ENCODE measurements around the gene SLC6A8. TPM values are rescaled to one million over a fixed set of nuclear protein-coding genes. Genes with fewer than 3 reads are reported as not detected.

The SLC6A8 gene
- total RNA-seq, 4 donors from 2014 or later, result 26.5 to 43.5 (median 34.5) TPM

- WGBS, 2 donors, result 80 to 90% methylated on average over 2 of the region's 2 CpGs
- intact Hi-C loops (cut with DNase I; ENCODE audit: low total_unique reads), result no loop called here
- no peak overlapping the region for H3K4me3 ChIP-seq (ENCODE audit: low read depth, poor library complexity, severe bottlenecking)
- no peak for DNase-seq (ENCODE audit: low spot score in 2 of 2)
- TF ChIP-seq POLR2A (IDR thresholded peaks at IDR 0.05), result no peak
- TF ChIP-seq CTCF (IDR thresholded peaks at IDR 0.05), result no peak
These were observed 47.1 kb downstream of the SLC6A8 start for GRCh38 chrX:153734871-153735270.

DNA sequence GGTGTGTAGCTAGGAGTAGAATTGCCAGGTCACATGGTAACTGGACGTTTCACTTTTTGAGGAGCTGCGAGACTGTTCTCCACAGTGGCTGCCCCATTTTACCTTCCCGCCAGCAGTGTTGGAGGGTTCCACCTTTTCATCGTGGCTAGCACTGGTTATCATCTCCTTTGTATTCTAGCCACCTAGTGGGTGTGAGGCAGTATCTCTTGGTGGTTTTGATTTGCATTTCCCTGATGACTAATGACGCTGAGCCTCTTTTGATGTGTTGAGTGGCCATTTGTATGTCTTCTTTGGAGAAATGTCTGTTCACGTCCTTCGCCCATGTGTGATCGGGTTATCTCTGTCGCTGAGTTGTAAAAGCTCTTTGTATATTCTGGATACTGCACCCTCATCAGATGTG, 47.5 kb downstream of the SLC6A8 start:
- DNase-seq (ENCODE audit: low spot score in 2 of 2), result no peak
- TF ChIP-seq CTCF (IDR thresholded peaks at IDR 0.05) (no peak), POLR2A (IDR thresholded peaks at IDR 0.05) (no peak)
- intact Hi-C loops (cut with DNase I; ENCODE audit: low total_unique reads), result no loop called here
- no peak overlapping the region for H3K4me3 ChIP-seq (ENCODE audit: low read depth, poor library complexity, severe bottlenecking)
- WGBS, 2 donors, result 83 to 90% methylated on average over 9 of the region's 9 CpGs

DNA sequence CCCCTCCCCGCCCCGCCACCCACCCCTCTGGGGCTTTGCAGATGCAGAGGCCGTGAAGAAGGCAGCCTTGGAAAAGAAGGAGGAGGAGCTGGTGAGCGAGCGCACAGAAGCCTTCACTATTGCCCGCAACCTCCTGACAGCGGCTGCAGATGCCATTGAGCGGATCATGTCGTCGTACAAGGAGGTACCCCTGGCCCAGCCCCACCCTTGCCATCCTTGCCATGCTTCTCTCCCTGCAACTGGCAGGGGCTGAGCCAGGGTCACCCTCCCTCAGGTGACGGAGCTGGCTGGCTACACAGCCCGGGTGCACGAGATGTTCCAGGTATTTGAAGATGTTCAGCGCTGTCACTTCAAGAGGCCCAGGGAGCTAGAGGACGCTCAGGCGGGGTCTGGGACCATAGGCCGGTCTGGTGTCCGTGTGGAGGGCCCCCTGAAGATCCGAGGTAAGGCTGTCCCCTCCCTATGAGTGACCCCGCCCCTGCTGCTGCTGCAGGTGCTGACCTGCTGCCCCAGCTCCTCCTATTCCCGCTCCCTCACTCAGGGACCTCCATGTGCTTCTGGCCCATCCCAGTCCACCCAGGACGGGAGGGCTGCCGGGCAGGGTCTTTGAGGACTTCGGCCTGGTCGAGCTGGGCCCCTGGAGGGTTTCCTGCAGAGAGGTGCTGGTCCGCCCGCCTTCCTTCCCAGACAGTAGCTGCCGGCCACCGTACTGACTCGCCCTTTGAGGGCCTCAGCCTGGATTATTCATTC, 48.5 kb downstream of the SLC6A8 start:
- WGBS, 2 donors, result 80 to 83% methylated on average over 20 to 30 of the region's 30 CpGs
- intact Hi-C loops (cut with DNase I; ENCODE audit: low total_unique reads), result no loop called here
- TF ChIP-seq CTCF (IDR thresholded peaks at IDR 0.05) (no peak), POLR2A (IDR thresholded peaks at IDR 0.05) (no peak)
- peak in 1 of 2 donors; percentile 76 for DNase-seq (ENCODE audit: low spot score in 2 of 2)
- H3K4me3 ChIP-seq (ENCODE audit: low read depth, poor library complexity, severe bottlenecking), result no peak overlapping the region

GRCh38 chrX:153736871-153737441, 49.2 kb downstream of the SLC6A8 start:
- no peak for DNase-seq (ENCODE audit: low spot score in 2 of 2)
- intact Hi-C loops (cut with DNase I; ENCODE audit: low total_unique reads), result no loop called here
- TF ChIP-seq CTCF (IDR thresholded peaks at IDR 0.05) (no peak), POLR2A (IDR thresholded peaks at IDR 0.05) (no peak)
- 75 to 82% methylated on average over 6 to 15 of the region's 15 CpGs for WGBS, 2 donors
- no peak overlapping the region for H3K4me3 ChIP-seq (ENCODE audit: low read depth, poor library complexity, severe bottlenecking)

DNA sequence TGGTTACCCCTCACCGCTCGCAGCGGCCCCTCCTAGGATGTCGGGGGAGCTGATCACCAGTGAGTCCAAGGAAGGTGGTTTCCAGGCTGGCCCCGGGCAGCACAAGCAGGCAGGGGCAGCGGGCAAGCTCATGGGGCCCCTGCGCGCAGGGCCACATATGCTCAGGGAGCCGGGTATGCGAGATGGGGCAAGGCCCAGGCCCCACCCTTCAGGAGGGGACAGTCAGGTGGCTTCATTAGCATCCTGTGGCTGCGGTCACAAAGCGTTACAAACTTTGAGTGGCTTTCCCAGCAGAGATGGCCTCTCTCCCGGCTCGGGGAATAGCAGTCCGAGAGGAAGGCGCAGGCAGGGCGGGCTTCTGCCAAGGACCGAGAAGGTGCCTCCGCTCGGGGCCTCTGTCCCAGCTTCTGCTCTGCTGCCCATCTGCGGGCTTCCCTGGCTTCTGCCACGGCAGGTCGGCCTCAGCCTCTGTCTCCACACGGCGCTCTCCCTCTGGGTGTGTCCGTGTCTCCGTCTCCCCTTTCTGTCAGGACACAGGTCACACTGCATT, 50.4 kb downstream of the SLC6A8 start:
- DNase-seq (ENCODE audit: low spot score in 2 of 2), result no peak
- TF ChIP-seq POLR2A (IDR thresholded peaks at IDR 0.05) (no peak), CTCF (IDR thresholded peaks at IDR 0.05) (no peak)
- intact Hi-C loops (cut with DNase I; ENCODE audit: low total_unique reads), result no loop called here
- no peak overlapping the region for H3K4me3 ChIP-seq (ENCODE audit: low read depth, poor library complexity, severe bottlenecking)
- 88 to 90% methylated on average over 2 to 27 of the region's 27 CpGs for WGBS, 2 donors
